Measurements from ENCODE around the gene OTX1.
"Not testable (repeated sequence)": the region's sequence is repeated elsewhere in the genome, so short reads cannot be mapped to it uniquely, and the experiment has no call there.

OTX1 gene

GRCh38 chr2:63050334-63051041, at the start of gene OTX1:
Gene OTX1, plus strand, starts transcription at chr2:63050830. Its CDS starts 2,161 bp downstream, at chr2:63052991.
- no peak for DNase-seq

- DNase-seq: no peak
Measured at GRCh38 chr2:63001576-63001975, 49.1 kb upstream of the OTX1 start.

- no peak for DNase-seq
Measured at GRCh38 chr2:63003351-63003750, 47.3 kb upstream of the OTX1 start.

GRCh38 chr2:63007813-63008458, 42.7 kb upstream of the OTX1 start:
- no peak for DNase-seq

GRCh38 chr2:63008838-63009237, 41.8 kb upstream of the OTX1 start:
- DNase-seq: no peak

GRCh38 chr2:63009490-63009889, 41.1 kb upstream of the OTX1 start:
- DNase-seq: no peak

GRCh38 chr2:63012541-63012940, 38.1 kb upstream of the OTX1 start:
- no peak for DNase-seq

- no peak for DNase-seq
Measured at GRCh38 chr2:63013438-63013837, 37.2 kb upstream of the OTX1 start.

GRCh38 chr2:63015389-63015788, 35.2 kb upstream of the OTX1 start:
- no peak for DNase-seq

- no peak for DNase-seq
Measured at GRCh38 chr2:63018439-63018838, 32.2 kb upstream of the OTX1 start.

GRCh38 chr2:63019686-63020085, 30.9 kb upstream of the OTX1 start:
- not testable (repeated sequence) for DNase-seq

- no peak for DNase-seq
Measured at GRCh38 chr2:63023444-63023843, 27.2 kb upstream of the OTX1 start.

GRCh38 chr2:63027220-63027619, 23.4 kb upstream of the OTX1 start:
- DNase-seq: no peak

- no peak for DNase-seq
Measured at GRCh38 chr2:63029058-63029457, 21.6 kb upstream of the OTX1 start.

- DNase-seq: no peak
Measured at GRCh38 chr2:63034526-63034925, 16.1 kb upstream of the OTX1 start.

- DNase-seq: no peak
Measured at GRCh38 chr2:63035169-63035568, 15.5 kb upstream of the OTX1 start.

- DNase-seq: no peak
Measured at GRCh38 chr2:63035660-63036059, 15.0 kb upstream of the OTX1 start.

GRCh38 chr2:63038034-63038433, 12.6 kb upstream of the OTX1 start:
- no peak for DNase-seq

GRCh38 chr2:63040586-63040985, 10.0 kb upstream of the OTX1 start:
- DNase-seq: no peak

GRCh38 chr2:63041592-63041991, 9.0 kb upstream of the OTX1 start:
- no peak for DNase-seq

- DNase-seq: no peak
Measured at GRCh38 chr2:63044362-63045327, 6.0 kb upstream of the OTX1 start.

GRCh38 chr2:63046552-63046951, 4.1 kb upstream of the OTX1 start:
- no peak for DNase-seq

- no peak for DNase-seq
Measured at GRCh38 chr2:63046961-63047320, 3.7 kb upstream of the OTX1 start.
